Hindlimb muscle (tissue), 1 donor: Measurements from ENCODE around the gene BAIAP2. TPM values are rescaled to one million over a fixed set of nuclear protein-coding genes. Genes with fewer than 3 reads are reported as not detected.
A peak's percentile ranks its signal among the peaks of the same experiment; 100 is the strongest.

Experiments
- DNase-seq: peaks from one replicate; pipeline ENCODE4 v3.0.0-alpha.2; 2013
- polyA plus RNA-seq: library from polyadenylated mRNA; unstranded; fragments of 120-200 nt; gene quantifications from one replicate; pipeline ENCODE4 v1.2.1, GENCODE V29; 2013; ENCODE audit not compliant: insufficient read length

The BAIAP2 gene
- 18.9 TPM for polyA plus RNA-seq

- peak; percentile 95 for DNase-seq
Measured at GRCh38 chr17:81034779-81035520, at the start of gene BAIAP2. TSS of gene BAIAP2 (plus strand) at chr17:81035151. CDS start at chr17:81035255, 104 bp downstream.

- no peak for DNase-seq
Measured at GRCh38 chr17:80986046-80986445, 48.9 kb upstream of the BAIAP2 start.

- DNase-seq = no peak
Measured at GRCh38 chr17:80986816-80987475, 48.0 kb upstream of the BAIAP2 start.

GRCh38 chr17:80987941-80988461 lies 47.0 kb upstream of the BAIAP2 start:
- DNase-seq = no peak

- no peak for DNase-seq
Measured at GRCh38 chr17:80989586-80989913, 45.4 kb upstream of the BAIAP2 start.

GRCh38 chr17:80990921-80991644 lies 43.9 kb upstream of the BAIAP2 start:
- DNase-seq = no peak

GRCh38 chr17:80991645-80992076 lies 43.3 kb upstream of the BAIAP2 start, which contains the start of gene CHMP6:
TSS of gene CHMP6 (plus strand) at chr17:80991841. CDS start at chr17:80991919, 78 bp downstream.
- peak; percentile 89 for DNase-seq

- DNase-seq = no peak
Measured at GRCh38 chr17:80992077-80992947, 42.6 kb upstream of the BAIAP2 start.

GRCh38 chr17:80992948-80993624 lies 41.9 kb upstream of the BAIAP2 start:
- no peak for DNase-seq

GRCh38 chr17:80995131-80995530 lies 39.8 kb upstream of the BAIAP2 start:
- DNase-seq = no peak

GRCh38 chr17:80996422-80997305 lies 38.3 kb upstream of the BAIAP2 start:
- DNase-seq = no peak

GRCh38 chr17:80997424-80998117 lies 37.4 kb upstream of the BAIAP2 start:
- DNase-seq = no peak

GRCh38 chr17:80998118-80998747 lies 36.7 kb upstream of the BAIAP2 start:
- DNase-seq = no peak

- no peak for DNase-seq
Measured at GRCh38 chr17:80998748-80999535, 36.0 kb upstream of the BAIAP2 start.

- DNase-seq = no peak
Measured at GRCh38 chr17:80999536-81000333, 35.2 kb upstream of the BAIAP2 start.

GRCh38 chr17:81000334-81000630 lies 34.7 kb upstream of the BAIAP2 start:
- no peak for DNase-seq

- DNase-seq = no peak
Measured at GRCh38 chr17:81000631-81001357, 34.2 kb upstream of the BAIAP2 start.
